ENCODE data around the gene THAP12. TPM values are rescaled to one million over a fixed set of nuclear protein-coding genes. Genes with fewer than 3 reads are reported as not detected.

The THAP12 gene
- total and polyA plus RNA-seq, 10 of the 15 experiments (the other 5 are each of a cell fraction or from before 2014, with no cell fraction given) = 12.6 to 45.6 (median 22.3) TPM

DNA sequence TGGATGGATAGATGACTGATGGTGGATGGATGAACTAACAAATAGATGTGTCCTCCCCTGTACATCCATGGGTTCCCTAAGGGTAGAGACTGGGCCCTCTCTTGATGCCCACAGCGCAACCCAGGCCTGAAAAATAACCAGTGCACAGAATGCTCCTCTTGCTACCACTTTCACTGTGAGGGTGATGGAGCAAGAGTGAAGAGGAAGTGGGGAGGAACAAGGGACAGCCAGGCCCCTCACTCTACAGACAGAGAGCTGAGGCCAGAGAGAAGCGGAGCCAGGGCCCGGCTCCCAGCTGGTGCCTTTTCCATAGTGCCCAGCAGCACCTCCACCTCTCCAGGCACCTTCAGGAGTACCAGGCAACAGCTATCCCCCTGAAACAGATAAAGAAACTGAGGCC, 67.7 kb downstream of the THAP12 start (continued):
- TF ChIP-seq CREB1 (IDR thresholded peaks at IDR 0.05; ENCODE audit: low read depth) (no peak), HDAC2 (IDR thresholded peaks at IDR 0.05) (no peak), IRF3 (IDR thresholded peaks at IDR 0.05) (no peak), REST (IDR thresholded peaks at IDR 0.05; ENCODE audit: low read depth, low read length) (no peak)
- TF ChIP-seq, protein P1, sequence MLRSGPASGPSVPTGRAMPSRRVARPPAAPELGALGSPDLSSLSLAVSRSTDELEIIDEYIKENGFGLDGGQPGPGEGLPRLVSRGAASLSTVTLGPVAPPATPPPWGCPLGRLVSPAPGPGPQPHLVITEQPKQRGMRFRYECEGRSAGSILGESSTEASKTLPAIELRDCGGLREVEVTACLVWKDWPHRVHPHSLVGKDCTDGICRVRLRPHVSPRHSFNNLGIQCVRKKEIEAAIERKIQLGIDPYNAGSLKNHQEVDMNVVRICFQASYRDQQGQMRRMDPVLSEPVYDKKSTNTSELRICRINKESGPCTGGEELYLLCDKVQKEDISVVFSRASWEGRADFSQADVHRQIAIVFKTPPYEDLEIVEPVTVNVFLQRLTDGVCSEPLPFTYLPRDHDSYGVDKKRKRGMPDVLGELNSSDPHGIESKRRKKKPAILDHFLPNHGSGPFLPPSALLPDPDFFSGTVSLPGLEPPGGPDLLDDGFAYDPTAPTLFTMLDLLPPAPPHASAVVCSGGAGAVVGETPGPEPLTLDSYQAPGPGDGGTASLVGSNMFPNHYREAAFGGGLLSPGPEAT (IDR thresholded peaks at IDR 0.05; ENCODE audit: low read depth) = no peak

All from GM12878 (cell line).